GM12874 (cell line): ENCODE measurements around the gene COQ5.
A peak's percentile ranks its signal among the peaks of the same experiment; 100 is the strongest.

ENCODE experiments used
- CTCF ChIP-seq: IDR thresholded peaks from 2 replicates; pipeline ENCODE4 v1.5.1; 2011; ENCODE audit warnings: low read depth, mild to moderate bottlenecking, control low read depth, low read length, moderate library complexity; ENCODE audit not compliant: insufficient read depth

The COQ5 gene

GRCh38 chr12:120457133-120457532, 71.8 kb downstream of the COQ5 start:
- peak; percentile 51 for TF ChIP-seq CTCF

GRCh38 chr12:120455302-120455701, 73.7 kb downstream of the COQ5 start:
- no peak for TF ChIP-seq CTCF

GRCh38 chr12:120453977-120454376, 75.0 kb downstream of the COQ5 start:
- TF ChIP-seq CTCF = peak; percentile 64
